H9 (cell line): ENCODE data around the gene EVI5L. TPM values are rescaled to one million over a fixed set of nuclear protein-coding genes. Genes with fewer than 3 reads are reported as not detected.

Source experiments
- DNase-seq: peaks from one replicate; pipeline ENCODE4 v3.0.0-alpha.2; 2017
- H2AFZ ChIP-seq: one replicate; pipeline ENCODE4 v1.6.1; 2013; ENCODE audit warnings: mild to moderate bottlenecking, low read length, control low read depth, moderate library complexity
- H2AK5ac ChIP-seq: 2 replicates; pipeline ENCODE4 v1.6.1; 2013; ENCODE audit warnings: low read length, control low read depth, mixed read lengths; ENCODE audit not compliant: insufficient read length
- H2BK120ac ChIP-seq: one replicate; pipeline ENCODE4 v1.6.1; 2013; ENCODE audit warnings: low read depth, mild to moderate bottlenecking, low read length, control low read depth, inconsistent platforms; ENCODE audit not compliant: poor library complexity, severe bottlenecking
- H2BK12ac ChIP-seq: 2 replicates; pipeline ENCODE4 v1.6.1; 2013; ENCODE audit warnings: low read length, control low read depth, mixed read lengths, low read depth; ENCODE audit not compliant: insufficient read length
- H2BK15ac ChIP-seq: 2 replicates; pipeline ENCODE4 v1.6.1; 2013; ENCODE audit warnings: low read depth, low read length, control low read depth
- H2BK20ac ChIP-seq: one replicate; pipeline ENCODE4 v1.6.1; 2013; ENCODE audit warnings: low read depth, mild to moderate bottlenecking, low read length, control low read depth, inconsistent platforms; ENCODE audit not compliant: poor library complexity, severe bottlenecking
- H2BK5ac ChIP-seq: 2 replicates; pipeline ENCODE4 v1.6.1; 2013; ENCODE audit warnings: low read length, control low read depth, mixed read lengths; ENCODE audit not compliant: insufficient read length
- H3K14ac ChIP-seq: 2 replicates; pipeline ENCODE4 v1.6.1; 2013; ENCODE audit warnings: low read length, control low read depth; ENCODE audit not compliant: insufficient read depth
- H3K18ac ChIP-seq: 2 replicates; pipeline ENCODE4 v1.6.1; 2013; ENCODE audit warnings: low read depth, mild to moderate bottlenecking, mixed read lengths, low read length, control low read depth; ENCODE audit not compliant: insufficient read length
- H3K23ac ChIP-seq: 2 replicates; pipeline ENCODE4 v1.6.1; 2013; ENCODE audit warnings: low read length, control low read depth, mixed read lengths, low read depth; ENCODE audit not compliant: insufficient read length
- H3K23me2 ChIP-seq: 2 replicates; pipeline ENCODE4 v1.6.1; 2013; ENCODE audit warnings: low read depth, mild to moderate bottlenecking, mixed read lengths, low read length, control low read depth; ENCODE audit not compliant: insufficient read length, poor library complexity, severe bottlenecking
- H3K27ac ChIP-seq: 2 replicates; pipeline ENCODE4 v1.5.1; 2013; ENCODE audit warnings: low read length, control low read depth, mixed read lengths, low read depth; ENCODE audit not compliant: insufficient read length
- H3K27me3 ChIP-seq: 2 replicates; pipeline ENCODE4 v1.6.1; 2013; ENCODE audit warnings: low read length, control low read depth, inconsistent platforms; ENCODE audit not compliant: insufficient read depth
- H3K4ac ChIP-seq: 2 replicates; pipeline ENCODE4 v1.6.1; 2013; ENCODE audit warnings: low read depth, mild to moderate bottlenecking, control low read depth, inconsistent platforms, low read length, moderate library complexity
- H3K4me1 ChIP-seq: 2 replicates; pipeline ENCODE4 v1.6.1; 2013; ENCODE audit warnings: low read length, control low read depth, inconsistent platforms; ENCODE audit not compliant: insufficient read depth
- H3K4me2 ChIP-seq: 2 replicates; pipeline ENCODE4 v1.6.1; 2013; ENCODE audit warnings: low read length, control low read depth, mixed read lengths; ENCODE audit not compliant: insufficient read length, insufficient read depth
- H3K56ac ChIP-seq: 2 replicates; pipeline ENCODE4 v1.6.1; 2013; ENCODE audit warnings: low read depth, mild to moderate bottlenecking, mixed read lengths, low read length, control low read depth; ENCODE audit not compliant: insufficient read length
- H3K79me1 ChIP-seq: 2 replicates; pipeline ENCODE4 v1.6.1; 2013; ENCODE audit warnings: low read depth, mild to moderate bottlenecking, moderate library complexity, low read length, control low read depth, inconsistent platforms; ENCODE audit not compliant: insufficient read depth, poor library complexity, severe bottlenecking
- H3K79me2 ChIP-seq: 2 replicates; pipeline ENCODE4 v1.6.1; 2013; ENCODE audit warnings: low read length, control low read depth, inconsistent platforms; ENCODE audit not compliant: insufficient read depth
- H3K9ac ChIP-seq: 2 replicates; pipeline ENCODE4 v1.6.1; 2013; ENCODE audit warnings: low read length, control low read depth, mixed read lengths; ENCODE audit not compliant: insufficient read length; ENCODE audit errors: extremely low read depth
- H3K9me3 ChIP-seq: one replicate; pipeline ENCODE4 v1.6.1; 2013; ENCODE audit warnings: low read depth, low read length, inconsistent platforms; ENCODE audit not compliant: control insufficient read depth
- H3T11ph ChIP-seq: one replicate; pipeline ENCODE4 v1.6.1; 2013; ENCODE audit warnings: mild to moderate bottlenecking, low read length, control low read depth, inconsistent platforms
- H4K20me1 ChIP-seq: one replicate; pipeline ENCODE4 v1.6.1; 2013; ENCODE audit not compliant: control insufficient read depth, insufficient read length, insufficient read depth
- H4K5ac ChIP-seq: 2 replicates; pipeline ENCODE4 v1.6.1; 2013; ENCODE audit warnings: low read depth, mild to moderate bottlenecking, mixed read lengths, low read length, control low read depth; ENCODE audit not compliant: insufficient read length
- H4K8ac ChIP-seq: replicated peaks from 2 replicates; pipeline ENCODE4 v1.6.1; 2013; ENCODE audit warnings: low read length, control low read depth, mixed read lengths, low read depth; ENCODE audit not compliant: insufficient read length
- H4K91ac ChIP-seq: 2 replicates; pipeline ENCODE4 v1.6.1; 2013; ENCODE audit warnings: low read depth, mild to moderate bottlenecking, moderate library complexity, mixed read lengths, low read length, control low read depth; ENCODE audit not compliant: insufficient read length
- H3K27ac Mint-ChIP-seq, 3 experiments: 2 replicates in 2 of 3; 3 replicates in 1 of 3; pipeline ENCODE4 v1.8.0; 2020 to 2021; ENCODE audit warnings: mixed read lengths in 3 of 3, mild to moderate bottlenecking in 1 of 3, moderate library complexity in 1 of 3
- H3K27me3 Mint-ChIP-seq: 2 replicates; pipeline ENCODE4 v1.8.0; 2021; ENCODE audit warnings: low read depth, mild to moderate bottlenecking, moderate library complexity, mixed read lengths
- H3K36me3 Mint-ChIP-seq, 3 experiments: 2 replicates in 2 of 3; 3 replicates in 1 of 3; pipeline ENCODE4 v1.8.0; 2020 to 2021; ENCODE audit warnings: low read depth in 3 of 3, mixed read lengths in 3 of 3; ENCODE audit not compliant: insufficient read depth in 1 of 3
- H3K4me1 Mint-ChIP-seq, 2 experiments: 2 replicates each; pipeline ENCODE4 v1.8.0; 2020; ENCODE audit warnings: mixed read lengths in 2 of 2
- H3K4me3 Mint-ChIP-seq, 2 experiments: 2 replicates in 1 of 2; 3 replicates in 1 of 2; pipeline ENCODE4 v1.8.0; 2020 to 2021; ENCODE audit warnings: mild to moderate bottlenecking in 2 of 2, mixed read lengths in 2 of 2, moderate library complexity in 1 of 2
- H3K9me3 Mint-ChIP-seq, 2 experiments: 2 replicates in 1 of 2; 3 replicates in 1 of 2; pipeline ENCODE4 v1.8.0; 2020; ENCODE audit warnings: mild to moderate bottlenecking in 2 of 2, mixed read lengths in 2 of 2, moderate library complexity in 1 of 2
- total RNA-seq: library from RNA; stranded (reverse); gene quantifications from 2 replicates; pipeline ENCODE4 v1.2.1, GENCODE V29; 2021
- TF ChIP-seq, protein P1 (sequence below): fragments of 200-600 bp; sonication (generic); conservative IDR thresholded peaks from 3 replicates; pipeline ENCODE4 v1.8.0; 2021; ENCODE audit warnings: antibody characterized with exemption, mild to moderate bottlenecking

The EVI5L gene
- total RNA-seq, 1 experiment from 2014 or later, result 7.1 TPM

DNA sequence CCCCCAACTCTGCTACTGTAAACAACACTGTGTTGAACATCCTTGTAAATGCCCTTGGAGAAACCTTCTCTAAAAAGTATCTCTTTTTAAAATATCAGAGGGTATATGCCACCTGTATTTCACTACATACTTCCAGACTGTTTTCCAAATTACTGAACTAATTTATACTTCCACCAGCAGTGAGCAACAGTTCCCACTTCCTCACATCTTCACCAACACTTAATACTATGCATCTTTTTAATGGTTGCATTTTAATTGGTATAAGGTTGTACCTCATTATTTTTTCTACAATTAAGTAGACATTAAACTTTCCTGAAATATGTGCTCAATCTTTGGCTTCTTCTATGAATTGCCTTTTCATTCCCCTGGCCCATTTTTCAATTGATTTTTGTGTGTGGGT, 45.2 kb upstream of the EVI5L start:
- Histone ChIP-seq H2BK15ac (no peak overlapping the region), H3K4ac (no peak overlapping the region), H2BK5ac (no peak overlapping the region), H2BK20ac (no peak overlapping the region), H4K91ac (no peak overlapping the region), H3K27me3 (peaks cover 14% of the 10 kb centered on the region; the same call in 1 of the 2 replicates), H3T11ph (no peak overlapping the region), H3K9me3 (no peaks in the 10 kb centered on the region), H3K4me2 (no peak overlapping the region), H3K79me2 (no peaks in the 10 kb centered on the region), H4K8ac (no peak overlapping the region), H3K79me1 (no peaks in the 10 kb centered on the region), H4K20me1 (no peaks in the 10 kb centered on the region), H2AFZ (no peak overlapping the region), H3K18ac (no peak overlapping the region), H3K23me2 (peaks cover 19% of the 10 kb centered on the region), H2BK12ac (no peak overlapping the region), H2AK5ac (no peak overlapping the region), H3K4me1 (no peaks in the 10 kb centered on the region; the same call in 1 of the 2 replicates), H3K9ac (no peak overlapping the region), H2BK120ac (no peak overlapping the region), H3K27ac (no peak overlapping the region), H3K56ac (no peak overlapping the region), H3K23ac (no peak overlapping the region), H3K14ac (no peak overlapping the region), H4K5ac (no peak overlapping the region)
- Mint-ChIP-seq H3K4me1 (peaks cover 16 to 24% of the 10 kb centered on the region in 2 experiments), H3K27me3 (peaks cover 97% of the 10 kb centered on the region), H3K9me3 (peaks cover 2 to 6% of the 10 kb centered on the region in 2 experiments; a peak in 2 of 5 replicates), H3K4me3 (no peak overlapping the region), H3K27ac (no peak overlapping the region), H3K36me3 (no peaks in the 10 kb centered on the region; a peak in 1 of 7 replicates)
- no peak for DNase-seq
- TF ChIP-seq, protein P1, sequence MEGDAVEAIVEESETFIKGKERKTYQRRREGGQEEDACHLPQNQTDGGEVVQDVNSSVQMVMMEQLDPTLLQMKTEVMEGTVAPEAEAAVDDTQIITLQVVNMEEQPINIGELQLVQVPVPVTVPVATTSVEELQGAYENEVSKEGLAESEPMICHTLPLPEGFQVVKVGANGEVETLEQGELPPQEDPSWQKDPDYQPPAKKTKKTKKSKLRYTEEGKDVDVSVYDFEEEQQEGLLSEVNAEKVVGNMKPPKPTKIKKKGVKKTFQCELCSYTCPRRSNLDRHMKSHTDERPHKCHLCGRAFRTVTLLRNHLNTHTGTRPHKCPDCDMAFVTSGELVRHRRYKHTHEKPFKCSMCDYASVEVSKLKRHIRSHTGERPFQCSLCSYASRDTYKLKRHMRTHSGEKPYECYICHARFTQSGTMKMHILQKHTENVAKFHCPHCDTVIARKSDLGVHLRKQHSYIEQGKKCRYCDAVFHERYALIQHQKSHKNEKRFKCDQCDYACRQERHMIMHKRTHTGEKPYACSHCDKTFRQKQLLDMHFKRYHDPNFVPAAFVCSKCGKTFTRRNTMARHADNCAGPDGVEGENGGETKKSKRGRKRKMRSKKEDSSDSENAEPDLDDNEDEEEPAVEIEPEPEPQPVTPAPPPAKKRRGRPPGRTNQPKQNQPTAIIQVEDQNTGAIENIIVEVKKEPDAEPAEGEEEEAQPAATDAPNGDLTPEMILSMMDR, result no peak
